Hematopoietic multipotent progenitor cell (in vitro differentiated cells): Measurements from ENCODE around the gene ECM1. TPM values are rescaled to one million over a fixed set of nuclear protein-coding genes. Genes with fewer than 3 reads are reported as not detected.

ENCODE experiments used
- DNase-seq, 3 donors: peaks; one replicate each; pipeline ENCODE4 v3.0.0-alpha.2; 2011 to 2015; ENCODE audit warnings: low read depth in 2 of 3, low spot score in 2 of 3
- small RNA-seq: library from RNA; depleted of rRNA; stranded (forward); fragments of <200 nt; gene quantifications from one replicate; pipeline ENCODE3, GENCODE V24; 2012
- total RNA-seq: library from RNA; depleted of rRNA; stranded (reverse); fragments of >200 nt; gene quantifications from one replicate; pipeline ENCODE4 v1.2.3, GENCODE V29; 2012

Gene ECM1
- total RNA-seq, 1 donor, result 1.1 TPM

DNA sequence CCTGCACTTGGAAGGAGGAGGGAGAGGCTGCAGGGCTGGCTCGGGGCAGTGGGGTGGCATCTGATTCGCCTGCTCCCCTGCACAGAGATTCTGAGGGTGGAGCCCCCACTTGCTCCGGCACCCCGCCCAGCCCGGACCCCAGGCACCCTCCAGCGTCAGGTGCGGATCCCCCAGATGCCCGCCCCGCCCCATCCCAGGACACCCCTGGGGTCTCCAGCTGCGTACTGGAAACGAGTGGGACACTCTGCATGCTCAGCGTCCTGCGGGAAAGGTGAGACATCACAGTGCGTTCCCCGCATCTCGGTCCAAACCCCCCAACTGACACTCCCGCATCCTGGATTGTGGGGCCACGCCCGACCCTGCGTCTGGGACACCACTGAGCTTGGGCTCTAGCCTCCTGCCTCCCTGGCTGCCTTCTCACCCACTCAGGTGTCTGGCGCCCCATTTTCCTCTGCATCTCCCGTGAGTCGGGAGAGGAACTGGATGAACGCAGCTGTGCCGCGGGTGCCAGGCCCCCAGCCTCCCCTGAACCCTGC lies 49.2 kb downstream of the ECM1 start:
- DNase-seq, result no peak

DNA sequence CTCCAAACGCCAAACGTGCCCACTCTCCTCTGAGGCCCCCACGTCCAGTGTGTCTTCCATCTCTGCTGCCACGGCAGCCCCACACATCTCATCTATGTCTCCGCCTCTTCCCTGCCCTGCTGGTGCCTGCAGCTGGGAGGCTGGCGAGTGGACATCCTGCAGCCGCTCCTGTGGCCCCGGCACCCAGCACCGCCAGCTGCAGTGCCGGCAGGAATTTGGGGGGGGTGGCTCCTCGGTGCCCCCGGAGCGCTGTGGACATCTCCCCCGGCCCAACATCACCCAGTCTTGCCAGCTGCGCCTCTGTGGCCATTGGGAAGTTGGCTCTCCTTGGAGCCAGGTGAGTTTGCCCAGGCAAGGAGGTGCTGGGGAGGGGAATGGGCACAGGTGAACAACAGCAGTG lies 49.9 kb downstream of the ECM1 start:
- no peak for DNase-seq

DNA sequence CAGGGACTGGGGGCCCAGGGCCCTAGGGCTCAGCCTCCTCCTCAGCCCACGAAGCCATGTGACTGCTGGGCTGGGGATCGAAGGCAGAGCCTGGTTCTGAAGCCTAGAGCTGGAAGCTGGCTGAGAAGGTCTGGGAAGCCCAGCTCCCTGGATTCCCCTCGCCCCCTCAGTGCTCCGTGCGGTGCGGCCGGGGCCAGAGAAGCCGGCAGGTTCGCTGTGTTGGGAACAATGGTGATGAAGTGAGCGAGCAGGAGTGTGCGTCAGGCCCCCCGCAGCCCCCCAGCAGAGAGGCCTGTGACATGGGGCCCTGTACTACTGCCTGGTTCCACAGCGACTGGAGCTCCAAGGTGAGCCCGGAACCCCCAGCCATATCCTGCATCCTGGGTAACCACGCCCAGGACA lies 50.4 kb downstream of the ECM1 start:
- no peak for DNase-seq

DNA sequence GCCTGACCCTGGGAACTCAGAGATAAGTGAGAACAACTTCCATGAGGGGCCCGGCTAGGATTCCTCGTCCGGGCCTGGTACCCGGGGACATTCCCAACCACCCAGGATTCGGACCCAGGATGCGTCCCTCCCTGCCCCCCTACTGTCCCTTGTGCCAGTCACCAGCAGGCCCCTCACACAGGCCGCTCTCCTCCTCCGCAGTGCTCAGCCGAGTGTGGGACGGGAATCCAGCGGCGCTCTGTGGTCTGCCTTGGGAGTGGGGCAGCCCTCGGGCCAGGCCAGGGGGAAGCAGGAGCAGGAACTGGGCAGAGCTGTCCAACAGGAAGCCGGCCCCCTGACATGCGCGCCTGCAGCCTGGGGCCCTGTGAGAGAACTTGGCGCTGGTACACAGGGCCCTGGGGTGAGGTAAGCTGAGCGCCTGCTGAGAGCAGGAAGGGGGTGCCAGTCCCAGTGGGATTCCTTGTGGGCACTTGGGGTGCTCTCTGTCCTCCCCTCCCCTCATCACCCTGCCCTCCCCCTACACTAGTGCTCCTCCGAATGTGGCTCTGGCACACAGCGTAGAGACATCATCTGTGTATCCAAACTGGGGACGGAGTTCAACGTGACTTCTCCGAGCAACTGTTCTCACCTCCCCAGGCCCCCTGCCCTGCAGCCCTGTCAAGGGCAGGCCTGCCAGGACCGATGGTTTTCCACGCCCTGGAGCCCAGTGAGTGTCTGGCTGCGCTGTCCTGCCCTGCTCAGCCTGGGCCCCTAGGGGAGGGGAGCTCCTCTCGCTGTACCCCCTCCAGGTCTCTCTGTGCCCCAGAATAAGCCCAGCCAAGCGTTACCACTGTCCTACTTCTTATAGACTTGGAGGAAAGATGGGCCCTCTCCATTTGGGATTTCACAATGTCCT lies 51.1 kb downstream of the ECM1 start:
- no peak for DNase-seq

DNA sequence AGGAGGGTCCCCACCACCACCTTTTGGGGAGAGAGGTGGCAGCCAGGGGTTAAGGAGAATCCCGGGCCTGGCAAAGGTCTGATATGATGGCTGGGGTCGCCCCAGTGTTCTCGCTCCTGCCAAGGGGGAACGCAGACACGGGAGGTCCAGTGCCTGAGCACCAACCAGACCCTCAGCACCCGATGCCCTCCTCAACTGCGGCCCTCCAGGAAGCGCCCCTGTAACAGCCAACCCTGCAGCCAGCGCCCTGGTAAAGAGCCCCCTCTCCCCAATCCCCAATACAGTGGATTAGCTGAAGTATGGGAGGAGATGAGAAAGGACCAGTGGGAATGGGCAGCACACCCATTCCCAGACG lies 51.7 kb downstream of the ECM1 start:
- DNase-seq, result no peak

DNA sequence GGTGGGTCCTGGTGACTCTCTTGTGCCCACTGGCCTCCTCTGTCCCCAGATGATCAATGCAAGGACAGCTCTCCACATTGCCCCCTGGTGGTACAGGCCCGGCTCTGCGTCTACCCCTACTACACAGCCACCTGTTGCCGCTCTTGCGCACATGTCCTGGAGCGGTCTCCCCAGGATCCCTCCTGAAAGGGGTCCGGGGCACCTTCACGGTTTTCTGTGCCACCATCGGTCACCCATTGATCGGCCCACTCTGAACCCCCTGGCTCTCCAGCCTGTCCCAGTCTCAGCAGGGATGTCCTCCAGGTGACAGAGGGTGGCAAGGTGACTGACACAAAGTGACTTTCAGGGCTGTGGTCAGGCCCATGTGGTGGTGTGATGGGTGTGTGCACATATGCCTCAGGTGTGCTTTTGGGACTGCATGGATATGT lies 52.1 kb downstream of the ECM1 start:
- DNase-seq, result peak in 2 of 3 donors; percentile 63 to 79

DNA sequence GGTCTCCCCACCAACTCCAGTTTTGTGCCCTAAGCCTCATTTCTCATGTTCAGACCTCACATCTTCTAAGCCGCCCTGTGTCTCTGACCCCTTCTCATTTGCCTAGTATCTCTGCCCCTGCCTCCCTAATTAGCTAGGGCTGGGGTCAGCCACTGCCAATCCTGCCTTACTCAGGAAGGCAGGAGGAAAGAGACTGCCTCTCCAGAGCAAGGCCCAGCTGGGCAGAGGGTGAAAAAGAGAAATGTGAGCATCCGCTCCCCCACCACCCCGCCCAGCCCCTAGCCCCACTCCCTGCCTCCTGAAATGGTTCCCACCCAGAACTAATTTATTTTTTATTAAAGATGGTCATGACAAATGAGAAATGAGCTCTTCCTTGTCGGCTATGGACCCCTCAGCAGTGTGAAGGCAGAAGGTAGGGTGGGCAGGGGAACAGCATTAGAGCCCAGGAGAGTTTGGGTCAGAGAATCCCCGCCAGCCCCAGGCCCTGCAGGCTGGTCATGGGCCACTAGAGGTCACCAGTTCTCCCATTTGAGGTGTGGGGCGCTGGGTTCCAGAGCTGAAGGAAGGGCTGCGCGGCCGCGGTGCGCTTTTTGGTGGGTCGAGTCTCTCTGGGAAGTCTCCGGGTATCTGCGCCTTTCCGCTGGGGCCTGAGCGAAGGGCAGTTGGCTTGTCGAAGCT lies 52.8 kb downstream of the ECM1 start:
- DNase-seq, result peak in 2 of 3 donors; percentile 89 to 91

DNA sequence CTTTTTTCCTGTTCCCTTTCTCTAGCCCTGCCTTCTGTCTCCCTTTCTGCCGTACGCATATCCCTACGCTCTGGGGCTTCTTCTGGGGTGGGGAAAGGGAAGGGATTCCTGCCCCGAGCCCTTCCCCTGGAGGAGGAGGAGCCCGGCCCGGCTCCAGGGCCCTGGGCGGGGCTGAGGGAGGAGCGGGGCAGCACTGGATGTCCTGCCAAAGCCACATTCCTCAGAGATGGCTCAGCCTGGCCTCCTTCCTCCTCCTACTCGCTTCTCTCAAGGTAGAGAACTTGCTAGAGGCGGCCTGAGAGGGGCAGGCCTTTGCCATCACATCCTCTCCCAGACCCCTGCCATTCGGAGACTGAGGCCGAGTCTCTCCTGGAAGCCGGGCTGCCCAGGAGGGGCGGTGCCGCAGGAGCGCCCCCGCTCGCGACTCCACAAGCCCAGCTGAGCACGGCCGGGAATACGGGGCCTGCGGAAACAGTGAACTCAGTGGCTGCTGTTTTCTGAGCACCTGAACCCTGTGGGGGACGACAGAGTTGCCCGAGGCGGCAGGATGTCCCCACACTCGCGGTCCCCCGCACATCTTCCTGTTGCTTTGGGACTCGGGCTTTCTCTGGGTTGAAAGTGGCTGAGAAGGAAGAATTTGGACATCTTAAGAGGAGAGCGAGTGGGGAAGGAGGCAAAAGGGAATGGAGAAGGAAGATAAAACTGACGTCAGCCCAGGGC lies 53.5 kb downstream of the ECM1 start:
- peak in 2 of 3 donors; percentile 63 to 70 for DNase-seq

DNA sequence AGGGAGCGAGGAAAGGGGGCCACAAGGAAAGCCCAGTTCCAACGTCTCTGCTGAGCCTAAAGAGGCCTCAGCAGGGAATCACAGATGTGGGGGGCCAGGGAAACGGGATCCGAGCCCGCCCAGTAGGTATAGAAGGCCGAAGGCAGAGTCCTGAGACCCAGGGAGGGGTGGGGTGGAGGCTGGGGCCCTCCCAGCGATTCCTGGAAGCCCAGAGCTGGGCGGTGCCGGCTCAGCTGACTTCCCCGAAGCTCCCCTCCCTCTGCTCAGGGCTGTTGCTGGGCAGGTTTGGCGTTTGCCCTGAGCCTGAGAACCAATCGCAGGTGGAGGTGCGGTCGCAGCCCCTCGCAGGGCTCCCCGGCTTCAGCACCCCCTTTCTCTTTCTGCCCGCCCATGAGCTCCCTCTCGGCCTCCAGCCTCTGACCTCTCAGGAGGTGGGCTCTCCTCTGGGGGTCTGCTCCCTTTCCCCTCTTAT lies 54.1 kb downstream of the ECM1 start:
- peak in 2 of 3 donors; percentile 91 to 94 for DNase-seq

DNA sequence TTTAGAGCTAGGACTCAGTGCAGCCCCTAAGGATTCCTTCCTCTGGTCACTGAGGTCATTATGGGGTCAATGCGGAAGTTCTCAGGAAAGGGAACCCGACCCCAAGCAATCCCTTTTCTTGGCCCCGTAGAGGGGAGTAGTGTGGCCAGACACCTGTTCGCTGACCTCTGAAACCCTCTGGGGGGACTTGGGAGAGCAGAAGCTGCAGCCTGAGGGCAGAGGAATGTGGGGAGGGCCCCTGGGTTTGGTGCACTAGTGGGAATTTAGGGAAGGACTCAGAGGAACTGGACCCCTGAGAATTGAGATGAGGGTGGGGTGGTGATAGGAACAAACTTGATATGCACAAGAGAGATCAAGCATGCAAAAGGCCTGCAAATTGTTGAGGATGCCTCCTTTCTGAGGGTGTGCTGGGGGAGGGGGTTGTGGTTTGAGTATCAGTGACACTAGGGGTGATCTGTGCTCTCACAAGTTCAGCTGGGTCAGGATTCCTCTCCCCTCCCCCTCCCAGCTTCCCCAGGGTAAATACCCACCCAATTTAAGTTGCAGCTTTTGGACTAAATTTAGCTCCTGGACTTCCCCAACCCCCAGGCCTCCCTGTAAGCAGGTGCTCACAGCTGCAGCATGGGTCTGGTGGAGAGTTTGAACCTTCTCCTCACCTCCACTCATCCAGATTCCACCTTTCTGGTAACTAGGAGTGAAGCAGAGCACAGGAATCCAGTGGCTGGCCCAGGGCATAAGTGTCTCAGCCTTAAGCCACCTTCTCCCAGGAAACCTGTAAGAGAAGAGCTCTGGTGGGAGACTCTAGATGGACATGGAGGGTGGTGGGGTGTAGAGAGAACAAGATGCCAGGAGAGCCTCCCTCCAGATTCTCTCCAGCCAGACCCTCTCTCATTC lies 54.8 kb downstream of the ECM1 start:
- DNase-seq, result peak in 2 of 3 donors; percentile 48 to 65

Small RNAs within 50 kb of the gene (small RNA-seq; reads per million reads assigned to genes)
- gene MIR4257, result not detected

Other genes with a start within 250 kb of the ECM1 start
- 153 TPM for gene APH1A, start 239.1 kb upstream of the ECM1 start, total RNA-seq
- 14.8 TPM for gene C1orf54, start 235.3 kb upstream of the ECM1 start, total RNA-seq
- 0.27 TPM for gene CIART, start 225.6 kb upstream of the ECM1 start, total RNA-seq
- 31.2 TPM for gene MRPS21, start 214.2 kb upstream of the ECM1 start, total RNA-seq
- 24.2 TPM for gene PRPF3, start 186.6 kb upstream of the ECM1 start, total RNA-seq
- gene RPRD2, start 144.0 kb upstream of the ECM1 start, total RNA-seq, result 10.5 TPM
- 32.3 TPM for gene TARS2, start 20.7 kb upstream of the ECM1 start, total RNA-seq
- 0.27 TPM for gene FALEC, start 7.6 kb downstream of the ECM1 start, total RNA-seq
- 10.5 TPM for gene ADAMTSL4, start 41.3 kb downstream of the ECM1 start, total RNA-seq
- gene MCL1, start 71.5 kb downstream of the ECM1 start, total RNA-seq, result 395 TPM
- gene ENSA, start 121.5 kb downstream of the ECM1 start, total RNA-seq, result 83.7 TPM
- gene GOLPH3L, start 189.0 kb downstream of the ECM1 start, total RNA-seq, result 10.0 TPM
- gene HORMAD1, start 212.8 kb downstream of the ECM1 start, total RNA-seq, result under 0.01 TPM